Measurements from ENCODE around the gene AEN.

AEN gene

DNA sequence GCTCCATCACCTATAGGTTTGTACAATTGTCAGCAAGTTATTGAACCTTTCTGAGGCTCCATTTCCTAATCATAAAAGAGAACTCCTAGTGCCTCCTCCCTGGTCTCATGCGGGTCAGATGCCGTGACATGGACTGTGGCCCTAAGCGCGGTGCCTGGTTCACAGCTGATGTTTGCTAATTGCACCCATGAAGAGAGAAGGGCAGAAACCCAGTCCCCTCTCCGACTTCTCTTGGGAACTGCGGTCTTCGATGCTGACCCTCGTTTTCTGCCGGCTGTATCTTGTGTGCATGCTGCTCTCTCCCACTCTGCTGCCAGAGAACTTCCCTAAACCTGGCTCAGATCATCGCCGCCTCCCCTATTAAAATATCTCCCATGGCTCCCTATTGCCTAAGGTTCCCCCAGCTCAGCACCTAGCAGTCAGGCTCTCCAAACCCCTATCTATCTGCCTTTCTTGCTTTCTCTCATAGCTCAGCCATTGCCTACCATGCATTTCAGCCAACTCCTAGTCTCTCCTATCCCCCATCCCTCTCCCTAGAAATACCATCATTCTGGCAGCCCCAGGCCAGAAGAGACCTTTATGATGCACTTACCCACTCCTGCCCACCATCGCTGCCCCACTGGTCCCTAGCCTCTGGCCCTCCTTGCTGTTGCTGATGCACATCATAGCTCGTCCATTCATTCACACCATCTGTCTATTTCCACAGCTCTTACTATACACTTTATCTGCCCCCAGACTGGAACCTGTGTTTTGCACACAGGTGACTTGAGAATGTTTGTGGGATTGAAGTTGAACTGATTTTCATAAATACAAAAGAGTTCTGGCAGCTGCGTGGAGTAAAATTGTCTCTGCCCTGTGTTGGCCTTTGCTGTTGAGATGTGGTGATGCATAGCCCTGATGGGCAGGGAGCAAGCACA lies 24.3 kb downstream of the AEN start:
- no peak overlapping the region for H3K4me3 ChIP-seq (ENCODE audit: low read depth, low read length)
- DNase-seq (ENCODE audit: low read depth): no peak

DNA sequence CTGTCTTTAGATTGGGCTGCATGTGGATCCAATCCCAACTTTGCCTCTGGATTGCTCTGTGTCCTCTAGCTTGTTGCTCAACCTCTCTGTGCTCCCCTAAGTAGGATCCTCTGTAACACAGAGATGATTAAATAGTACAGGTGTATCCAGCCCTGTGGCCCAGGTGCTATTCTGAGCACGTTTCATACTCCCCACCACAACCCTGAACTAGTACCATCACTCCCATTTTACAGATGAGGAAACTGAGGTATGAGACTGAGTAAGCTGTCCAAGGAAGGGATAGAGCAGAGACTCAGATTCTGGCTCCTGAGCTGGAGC lies 24.9 kb downstream of the AEN start:
- no peak for DNase-seq (ENCODE audit: low read depth)
- TF ChIP-seq, protein P1, sequence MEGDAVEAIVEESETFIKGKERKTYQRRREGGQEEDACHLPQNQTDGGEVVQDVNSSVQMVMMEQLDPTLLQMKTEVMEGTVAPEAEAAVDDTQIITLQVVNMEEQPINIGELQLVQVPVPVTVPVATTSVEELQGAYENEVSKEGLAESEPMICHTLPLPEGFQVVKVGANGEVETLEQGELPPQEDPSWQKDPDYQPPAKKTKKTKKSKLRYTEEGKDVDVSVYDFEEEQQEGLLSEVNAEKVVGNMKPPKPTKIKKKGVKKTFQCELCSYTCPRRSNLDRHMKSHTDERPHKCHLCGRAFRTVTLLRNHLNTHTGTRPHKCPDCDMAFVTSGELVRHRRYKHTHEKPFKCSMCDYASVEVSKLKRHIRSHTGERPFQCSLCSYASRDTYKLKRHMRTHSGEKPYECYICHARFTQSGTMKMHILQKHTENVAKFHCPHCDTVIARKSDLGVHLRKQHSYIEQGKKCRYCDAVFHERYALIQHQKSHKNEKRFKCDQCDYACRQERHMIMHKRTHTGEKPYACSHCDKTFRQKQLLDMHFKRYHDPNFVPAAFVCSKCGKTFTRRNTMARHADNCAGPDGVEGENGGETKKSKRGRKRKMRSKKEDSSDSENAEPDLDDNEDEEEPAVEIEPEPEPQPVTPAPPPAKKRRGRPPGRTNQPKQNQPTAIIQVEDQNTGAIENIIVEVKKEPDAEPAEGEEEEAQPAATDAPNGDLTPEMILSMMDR (IDR thresholded peaks at IDR 0.05; ENCODE audit: low read depth, low read length): no peak
- no peak for TF ChIP-seq MAX (IDR thresholded peaks at IDR 0.05; ENCODE audit: low read depth, low read length)
- TF ChIP-seq MYC (IDR thresholded peaks at IDR 0.05; ENCODE audit: low read depth, low read length): no peak
- TF ChIP-seq POLR2A (IDR thresholded peaks at IDR 0.05; ENCODE audit: extremely low read depth, insufficient read length): no peak
- no peak overlapping the region for H3K4me3 ChIP-seq (ENCODE audit: low read depth, low read length)

More for the DNA sequence above, 24.3 kb downstream of the AEN start:
- TF ChIP-seq MAX (IDR thresholded peaks at IDR 0.05; ENCODE audit: low read depth, low read length) (no peak), POLR2A (IDR thresholded peaks at IDR 0.05; ENCODE audit: extremely low read depth, insufficient read length) (no peak), MYC (IDR thresholded peaks at IDR 0.05; ENCODE audit: low read depth, low read length) (no peak)
- TF ChIP-seq, protein P1 (IDR thresholded peaks at IDR 0.05; ENCODE audit: low read depth, low read length): no peak

- TF ChIP-seq POLR2A (IDR thresholded peaks at IDR 0.05; ENCODE audit: extremely low read depth, insufficient read length) (no peak), MYC (IDR thresholded peaks at IDR 0.05; ENCODE audit: low read depth, low read length) (no peak), MAX (IDR thresholded peaks at IDR 0.05; ENCODE audit: low read depth, low read length) (no peak)
- TF ChIP-seq, protein P1 (IDR thresholded peaks at IDR 0.05; ENCODE audit: low read depth, low read length): no peak
- no peak overlapping the region for H3K4me3 ChIP-seq (ENCODE audit: low read depth, low read length)
- no peak for DNase-seq (ENCODE audit: low read depth)
These were observed 25.8 kb downstream of the AEN start for GRCh38 chr15:88646951-88647350.

DNA sequence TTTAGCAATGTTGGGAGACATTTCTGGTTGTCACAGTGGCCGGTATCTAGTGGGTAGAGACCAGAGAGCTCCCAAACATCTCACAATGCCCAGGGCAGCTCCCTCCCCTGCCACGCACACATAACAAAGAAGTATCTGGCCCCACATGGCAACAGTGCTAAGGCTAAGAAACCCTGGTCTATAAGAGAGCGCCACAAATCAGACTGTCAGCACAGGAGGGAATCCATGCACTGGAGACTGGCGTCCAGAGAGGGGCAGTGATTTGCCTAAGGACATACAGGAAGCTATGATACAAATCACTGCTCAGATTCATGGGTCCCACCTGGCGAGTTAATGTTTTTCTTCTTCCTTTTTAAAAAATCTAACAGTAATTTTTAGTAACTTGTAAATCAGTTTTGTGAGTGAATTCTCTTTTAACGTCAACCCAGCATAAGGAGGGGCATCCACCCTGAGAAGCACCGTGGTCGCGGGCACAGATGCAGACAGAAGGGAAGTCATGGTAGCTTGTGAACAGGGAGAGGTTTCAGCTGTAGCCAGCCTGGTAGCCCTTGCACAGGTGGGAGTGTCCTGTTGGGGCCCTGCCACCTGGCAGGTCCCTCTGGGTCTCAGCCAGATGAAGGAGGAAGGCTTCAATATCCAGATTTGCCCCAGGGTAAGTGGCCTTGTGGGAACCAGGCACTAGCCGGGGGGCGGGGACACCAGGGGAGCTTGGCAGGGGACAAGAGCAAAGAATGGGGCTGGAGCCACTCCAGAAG lies 26.4 kb downstream of the AEN start:
- no peak for DNase-seq (ENCODE audit: low read depth)
- H3K4me3 ChIP-seq (ENCODE audit: low read depth, low read length): no peak overlapping the region
- TF ChIP-seq POLR2A (IDR thresholded peaks at IDR 0.05; ENCODE audit: extremely low read depth, insufficient read length) (no peak), MAX (IDR thresholded peaks at IDR 0.05; ENCODE audit: low read depth, low read length) (no peak), MYC (IDR thresholded peaks at IDR 0.05; ENCODE audit: low read depth, low read length) (no peak)
- TF ChIP-seq, protein P1 (IDR thresholded peaks at IDR 0.05; ENCODE audit: low read depth, low read length): no peak

DNA sequence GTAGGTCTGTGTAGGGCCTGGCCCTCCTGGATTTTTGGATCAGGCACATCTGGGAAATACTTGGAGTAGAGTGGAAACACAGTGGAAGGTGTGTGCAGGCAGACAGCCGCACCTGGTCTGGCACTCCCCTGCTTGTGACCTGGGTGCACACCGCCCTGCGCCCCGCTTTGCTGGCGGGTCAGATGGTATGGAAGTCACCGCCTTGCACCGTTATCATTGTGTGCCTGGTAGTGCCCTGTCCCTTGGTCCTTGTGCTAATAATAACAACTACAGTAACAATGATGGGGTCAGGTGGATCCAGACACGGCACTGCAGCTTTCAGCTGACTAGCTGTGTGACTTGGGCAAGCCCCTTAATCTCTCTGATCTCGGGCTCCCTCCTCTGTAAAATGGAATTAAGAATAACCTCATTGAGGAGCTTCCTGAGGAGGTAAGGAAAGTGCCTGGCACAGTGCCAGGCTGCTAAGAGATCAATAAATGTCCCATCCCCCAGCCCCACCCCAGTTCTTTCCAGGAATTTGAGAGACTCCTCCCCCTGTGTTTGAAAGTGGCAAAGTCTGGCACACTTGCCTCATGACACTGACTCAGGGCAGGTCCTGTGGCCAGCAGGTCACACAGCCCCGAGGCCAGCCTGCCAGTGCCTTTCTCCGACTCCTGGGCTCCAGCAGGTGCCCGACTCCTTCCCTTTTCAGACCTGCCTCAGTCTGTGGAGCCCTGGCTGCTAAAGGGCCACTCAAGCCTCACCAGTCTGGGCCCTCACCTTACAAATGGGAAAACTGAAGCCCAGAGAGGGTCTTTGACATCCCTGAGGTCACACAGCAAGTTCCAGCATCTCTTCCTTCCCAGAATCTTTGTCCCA lies 27.4 kb downstream of the AEN start:
- TF ChIP-seq MYC (IDR thresholded peaks at IDR 0.05; ENCODE audit: low read depth, low read length): no peak
- no peak for TF ChIP-seq MAX (IDR thresholded peaks at IDR 0.05; ENCODE audit: low read depth, low read length)
- TF ChIP-seq, protein P1 (IDR thresholded peaks at IDR 0.05; ENCODE audit: low read depth, low read length): no peak
- TF ChIP-seq POLR2A (IDR thresholded peaks at IDR 0.05; ENCODE audit: extremely low read depth, insufficient read length): no peak
- H3K4me3 ChIP-seq (ENCODE audit: low read depth, low read length): no peak overlapping the region
- no peak for DNase-seq (ENCODE audit: low read depth)
